Measurements from ENCODE around the gene DOCK8.

- TF ChIP-seq CEBPB (IDR thresholded peaks at IDR 0.05; ENCODE audit: low read depth) (no peak), CTCF (IDR thresholded peaks at IDR 0.05 in 2 of 3, conservative IDR thresholded peaks at IDR 0.05 in 1 of 3; ENCODE audit: borderline replicate concordance in 1 of 3, insufficient read depth in 1 of 3, low read depth in 2 of 3, low read length in 2 of 3) (no peak), ZFX (IDR thresholded peaks at IDR 0.05) (no peak), JUND (IDR thresholded peaks at IDR 0.05) (no peak)
Observed at GRCh38 chr9:370086-370485, 155.4 kb downstream of the DOCK8 start.

Measured in HCT116 (cell line).